Stimulated activated CD4-positive, alpha-beta T cell treated with anti-CD3 and anti-CD28 coated beads, Interleukin-2, amount 100 ng/mL, for 48 hours (primary cell): ENCODE results near the gene ADNP.
A peak's percentile ranks its signal among the peaks of the same experiment; 100 is the strongest.

Experiments used
- DNase-seq, 2 donors: peaks; one replicate each; pipeline ENCODE4 v3.0.0-alpha.2; 2020

The ADNP gene

DNA sequence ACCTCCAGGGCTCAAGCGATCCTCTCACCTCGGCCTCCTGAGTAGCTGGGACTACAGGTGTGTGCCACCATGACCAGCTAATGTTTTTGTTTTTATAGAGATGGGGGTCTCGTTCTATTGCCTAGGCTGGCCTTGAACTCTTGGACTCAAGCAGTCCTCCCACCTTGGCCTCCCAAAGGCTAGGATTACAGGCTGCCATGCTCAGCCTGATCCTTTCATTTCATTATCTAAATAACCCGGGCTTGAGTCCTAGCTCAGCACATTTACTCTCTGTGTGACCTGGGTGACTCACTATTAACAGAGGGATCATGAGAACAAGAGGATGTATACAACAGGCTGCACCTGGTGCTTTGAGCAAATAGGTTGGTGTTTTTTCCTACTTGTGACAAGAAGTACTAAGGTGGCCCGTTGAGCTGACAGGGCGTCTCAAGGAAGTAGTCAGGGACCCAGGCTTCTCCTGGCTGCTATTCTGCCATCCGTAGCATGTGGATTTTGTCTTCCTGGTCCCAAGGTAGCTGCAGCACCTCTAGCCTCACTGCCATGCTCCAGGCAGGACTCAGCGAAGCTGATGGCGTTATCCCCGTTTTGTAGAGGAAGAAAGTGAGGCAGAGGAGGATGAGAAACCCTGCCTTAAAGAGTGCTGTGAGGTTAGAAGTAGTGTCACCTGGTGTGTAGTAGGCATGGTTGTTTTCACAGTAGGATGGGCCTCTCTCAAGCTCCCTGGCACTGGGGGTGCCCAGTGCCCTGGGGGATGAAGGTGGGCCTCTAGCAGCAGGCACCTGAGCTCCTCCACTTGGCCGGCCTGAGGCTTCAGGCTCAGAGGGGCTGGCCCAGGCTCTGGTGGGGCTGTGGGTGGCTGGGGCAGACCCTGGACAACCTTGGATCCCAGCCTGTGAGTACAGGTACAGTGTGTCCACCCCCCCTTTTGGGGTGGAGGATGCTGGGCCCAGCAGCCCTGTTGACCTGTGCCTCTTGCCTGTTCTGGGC, 62.4 kb downstream of the ADNP start:
- DNase-seq: no peak

DNA sequence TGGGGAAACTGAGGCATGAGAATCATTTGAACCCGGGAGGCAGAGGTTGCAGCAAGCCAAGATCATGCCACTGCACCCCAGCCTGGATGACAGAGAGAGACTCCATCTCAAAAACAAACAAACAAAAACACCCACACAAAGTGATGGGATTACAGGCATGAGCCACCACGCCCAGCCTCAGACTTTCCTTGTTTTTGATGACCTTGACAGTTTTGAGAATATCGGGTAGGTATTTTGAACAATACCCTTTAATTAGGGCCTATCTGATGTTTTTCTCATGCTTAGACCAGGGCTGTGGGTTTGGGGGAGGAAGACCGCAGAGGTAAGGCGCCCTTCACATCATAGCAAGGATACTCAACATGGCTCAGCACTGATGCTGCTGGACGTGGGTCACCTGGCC, 63.4 kb downstream of the ADNP start:
- no peak for DNase-seq

DNA sequence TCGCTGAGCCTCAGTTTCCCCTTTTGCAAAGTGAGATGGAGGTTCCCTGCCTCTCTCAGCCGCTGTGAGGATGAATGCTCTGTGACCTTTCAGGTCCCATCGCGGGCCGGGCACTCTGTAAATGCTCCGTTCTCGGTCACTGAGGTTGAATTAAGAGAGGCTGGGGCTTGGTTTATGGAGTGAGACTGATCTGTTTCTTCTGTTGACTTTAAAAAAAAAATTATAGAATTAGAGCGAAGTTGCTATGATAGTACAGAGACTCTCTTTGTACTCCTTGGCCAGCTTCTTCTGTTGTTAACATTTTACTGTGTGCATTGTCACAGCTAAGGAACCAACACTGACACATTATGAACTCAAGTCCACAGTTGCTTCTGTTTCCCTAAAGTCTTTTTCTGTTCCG, 64.4 kb downstream of the ADNP start:
- no peak for DNase-seq

DNA sequence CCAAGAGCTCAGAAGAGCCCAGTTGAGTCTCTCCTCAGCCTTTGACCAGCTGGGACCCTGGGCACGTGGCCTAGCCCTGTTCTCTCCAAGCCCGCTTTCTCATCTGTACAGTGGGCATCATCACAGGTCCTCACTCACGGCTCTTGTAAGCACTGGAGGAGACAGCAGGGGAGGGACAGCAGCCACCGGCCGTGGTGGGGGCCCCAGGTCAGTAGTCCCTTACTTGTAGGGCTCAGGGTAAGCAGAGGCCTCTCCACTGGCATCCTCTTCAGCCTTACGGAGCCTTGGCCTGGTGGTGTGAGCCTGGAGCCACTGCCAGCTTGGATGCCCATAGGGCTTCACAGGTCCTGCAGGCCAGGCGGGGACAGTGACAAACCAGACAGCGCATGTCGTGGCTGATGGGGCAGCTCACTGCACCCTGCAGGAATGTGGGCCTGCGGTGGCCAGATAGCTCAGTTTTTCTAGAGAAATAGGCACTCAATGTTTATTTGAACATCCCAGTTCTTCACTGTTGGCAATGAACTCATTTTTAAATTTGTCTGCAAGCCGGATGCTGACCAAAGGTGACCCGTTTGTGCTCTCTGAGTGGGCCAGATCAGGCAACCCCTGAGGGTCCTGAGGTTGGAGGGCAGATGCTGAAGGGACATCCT, 65.1 kb downstream of the ADNP start:
- DNase-seq: no peak

DNA sequence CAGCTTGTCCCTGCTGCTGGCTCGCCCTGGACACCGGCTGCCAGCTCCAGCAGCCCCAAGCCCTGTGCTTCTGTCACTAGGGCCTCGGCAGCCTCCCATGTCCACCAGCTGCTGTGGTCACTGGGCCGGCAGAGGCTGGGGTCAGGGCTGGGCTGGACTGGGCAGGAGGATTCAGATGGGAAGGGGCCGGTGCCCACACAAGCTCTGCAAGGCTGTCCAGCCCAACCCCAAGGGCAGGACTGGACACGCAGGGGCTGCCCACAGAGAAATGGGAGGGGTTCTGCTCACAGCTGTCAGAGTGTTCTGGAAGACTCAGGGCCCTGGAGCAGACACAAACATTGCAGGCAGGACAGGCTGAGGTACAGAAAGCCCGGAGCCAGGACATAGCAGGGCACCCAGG, 65.6 kb downstream of the ADNP start:
- no peak for DNase-seq

DNA sequence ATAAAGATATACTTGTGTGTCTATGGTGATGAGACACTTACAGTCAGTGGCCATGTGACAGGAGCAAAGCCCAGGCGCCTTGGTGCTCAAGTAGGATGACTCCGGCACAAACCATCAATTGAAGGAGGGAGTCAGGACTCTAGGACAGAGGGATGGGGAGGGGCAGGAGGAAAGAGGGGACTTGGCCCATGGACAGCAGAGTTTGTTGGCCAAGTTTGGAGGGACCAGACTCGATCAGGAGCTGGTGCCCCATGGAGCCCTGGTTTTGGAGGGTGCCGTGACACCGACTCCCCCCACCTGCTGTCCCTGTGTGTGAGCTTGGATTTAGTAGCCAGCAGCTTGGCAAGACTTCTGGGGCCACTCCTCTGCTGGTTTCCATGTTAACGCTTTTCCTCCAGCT, 66.1 kb downstream of the ADNP start:
- DNase-seq: no peak

DNA sequence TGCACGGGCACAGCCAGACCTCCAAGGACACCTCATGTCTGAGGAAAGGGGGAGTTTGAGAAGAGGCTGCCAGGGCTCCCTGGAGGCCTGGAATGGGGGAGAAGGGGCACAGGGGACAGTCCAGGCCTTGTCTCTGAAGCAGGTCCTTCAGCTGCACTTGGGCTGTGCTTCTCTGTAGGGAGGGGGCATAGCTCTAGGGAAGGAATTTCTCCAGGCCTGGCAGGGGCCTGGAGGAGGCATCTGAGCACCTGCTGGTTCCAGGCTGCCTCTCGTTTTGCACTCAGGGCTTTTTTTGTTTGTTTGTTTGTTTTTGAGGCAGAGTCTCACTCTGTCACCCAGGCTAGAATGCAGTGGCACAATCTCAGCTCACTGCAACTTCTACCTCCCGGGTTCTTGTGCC, 68.7 kb downstream of the ADNP start:
- no peak for DNase-seq

DNA sequence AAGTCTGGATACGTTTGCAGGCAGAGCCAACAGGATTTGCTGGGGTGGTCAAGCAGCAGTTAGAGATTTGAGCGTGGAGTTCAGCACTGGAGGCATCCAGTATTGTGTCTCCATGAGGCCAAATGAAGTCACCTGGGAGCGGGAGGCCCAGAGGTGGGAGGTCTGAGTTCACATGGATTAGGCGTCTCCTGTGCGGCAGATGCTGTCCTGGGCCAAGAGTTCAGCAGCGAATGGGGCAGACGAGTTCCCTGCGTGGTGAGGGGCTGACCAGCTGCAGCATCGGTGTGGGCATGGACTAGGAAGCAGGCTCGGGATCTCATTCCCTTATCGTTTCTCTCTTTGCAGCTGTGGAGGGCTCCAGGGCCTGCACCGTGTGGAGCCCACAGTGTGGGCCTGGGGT, 70.2 kb downstream of the ADNP start:
- DNase-seq: no peak

DNA sequence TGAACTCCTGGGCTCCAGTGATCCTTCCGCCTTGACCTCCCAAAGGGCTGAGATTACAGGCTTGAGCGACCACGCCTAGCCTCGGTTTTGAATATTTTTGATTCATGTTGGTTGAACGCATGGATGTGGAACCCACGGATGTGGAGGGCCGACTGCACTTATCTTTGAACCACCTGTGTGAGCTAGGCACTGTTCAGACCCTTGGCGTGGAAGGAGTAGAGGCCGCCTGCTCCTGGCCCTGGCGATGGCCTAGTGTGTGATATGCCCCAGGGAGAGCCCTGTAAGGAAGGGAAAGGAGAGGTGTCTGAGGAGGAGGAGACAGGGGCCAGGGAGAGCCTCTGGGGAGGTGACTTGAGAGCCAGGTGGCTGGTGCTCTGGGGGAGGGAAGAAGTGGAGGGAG, 72.1 kb downstream of the ADNP start:
- DNase-seq: no peak

DNA sequence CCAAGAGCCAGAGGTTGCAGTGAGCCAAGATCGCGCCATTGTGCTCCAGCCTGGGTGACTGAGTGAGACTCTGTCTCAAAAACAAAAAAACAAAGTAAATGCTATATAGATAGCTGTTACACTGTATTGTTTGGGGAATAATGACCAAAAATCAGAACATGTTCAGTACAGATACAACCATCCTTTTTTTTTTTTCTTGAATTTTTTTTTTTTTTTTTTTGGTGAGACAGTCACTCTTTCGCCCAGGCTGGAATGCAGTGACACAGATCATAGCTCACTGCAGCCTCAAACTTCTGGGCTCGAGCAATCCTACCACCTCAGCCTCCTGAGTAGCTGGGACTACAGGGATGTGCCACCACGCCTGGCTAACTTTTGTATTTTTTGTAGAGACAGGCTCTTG, 72.7 kb downstream of the ADNP start:
- DNase-seq: no peak

DNA sequence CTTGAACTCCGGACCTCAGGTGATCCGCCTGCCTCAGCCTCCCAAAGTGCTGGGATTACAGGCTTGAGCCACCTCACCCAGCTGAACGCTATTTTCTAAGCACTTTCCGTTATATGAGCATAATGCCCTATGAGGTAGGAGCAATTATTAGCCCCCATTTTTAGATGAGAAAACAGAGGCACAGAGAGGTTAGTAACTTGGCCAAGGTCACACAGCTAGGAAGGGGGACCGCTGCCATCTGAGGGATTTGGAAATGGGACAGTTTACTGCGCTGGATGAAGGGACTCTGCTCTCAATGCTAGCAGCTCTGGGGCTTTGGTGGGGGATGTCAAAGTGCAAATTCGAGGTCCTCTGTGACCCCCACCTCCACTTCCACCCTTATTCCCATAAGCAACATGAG, 73.9 kb downstream of the ADNP start:
- no peak for DNase-seq

DNA sequence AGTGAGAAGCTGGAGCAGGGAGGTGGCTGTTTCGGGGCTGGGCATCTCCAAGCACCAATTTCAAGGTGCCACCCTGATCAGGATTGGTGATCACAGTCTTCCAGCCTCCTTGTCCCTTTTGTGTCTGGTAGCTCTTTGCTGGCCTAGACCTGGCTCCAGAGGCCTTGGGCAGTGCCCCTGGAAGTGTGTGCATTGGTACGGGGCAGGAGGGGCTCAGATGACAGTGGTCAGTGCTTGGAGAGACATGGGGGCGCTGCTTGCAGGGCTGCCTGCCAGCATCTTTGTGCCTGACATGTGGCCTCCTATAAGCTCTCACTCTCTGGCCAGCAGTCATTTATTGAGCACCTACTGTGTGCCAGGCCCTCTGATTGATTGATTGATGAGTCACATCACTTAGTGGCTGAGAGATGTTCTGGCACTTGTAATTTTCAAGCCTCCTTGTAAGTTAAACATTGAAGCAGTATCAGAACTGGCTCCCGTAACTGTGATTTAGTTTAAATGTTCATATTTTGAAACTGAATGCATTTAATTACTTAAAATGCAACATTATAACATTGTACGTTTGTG, 74.7 kb downstream of the ADNP start:
- DNase-seq: no peak

DNA sequence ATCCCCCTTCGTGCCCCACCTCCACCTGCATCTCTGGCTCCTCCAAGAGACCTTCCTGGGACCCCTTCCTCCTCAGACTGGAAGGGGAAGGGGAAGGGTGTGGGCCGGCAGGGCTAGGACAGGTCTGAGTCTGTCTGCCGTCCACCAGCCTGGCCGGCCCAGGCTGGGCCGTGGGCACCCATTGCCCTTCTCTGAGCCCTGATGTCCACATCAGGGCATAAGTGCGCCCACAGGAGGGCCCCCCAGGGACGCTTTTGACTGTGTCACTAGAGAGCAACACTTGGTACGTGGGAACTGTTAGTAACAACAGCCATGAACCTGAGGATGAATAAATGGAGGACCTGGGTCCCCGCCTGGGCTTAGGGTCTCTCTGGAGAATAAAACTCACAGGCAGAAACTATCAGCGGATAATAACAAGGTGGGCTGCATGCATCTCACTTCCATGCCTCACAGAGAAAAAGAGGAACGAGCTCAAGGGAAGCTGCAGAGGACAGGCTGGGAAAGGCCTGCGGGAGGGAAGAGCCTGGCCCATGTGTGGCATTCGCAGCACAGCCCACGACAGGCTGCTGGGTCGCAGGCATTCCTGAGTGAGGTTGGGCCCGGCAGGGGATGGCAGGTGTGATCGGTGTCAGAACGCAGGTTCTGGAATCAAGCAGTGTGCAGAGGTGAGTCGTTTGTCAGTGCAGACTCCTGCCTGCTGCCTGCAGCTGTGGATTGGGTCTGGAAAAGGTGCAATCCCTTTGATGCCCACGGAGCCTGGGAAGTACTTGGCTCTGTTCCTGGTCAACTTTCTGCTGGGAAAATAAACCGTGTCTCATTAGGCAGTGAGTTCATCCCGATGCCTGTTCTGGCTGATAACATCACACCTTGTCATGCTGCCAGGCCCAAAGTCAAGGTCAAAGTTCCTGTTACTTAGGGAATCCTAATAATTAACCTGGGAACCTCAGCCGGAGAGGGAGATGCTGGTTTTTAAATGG, 75.5 kb downstream of the ADNP start:
- no peak for DNase-seq

DNA sequence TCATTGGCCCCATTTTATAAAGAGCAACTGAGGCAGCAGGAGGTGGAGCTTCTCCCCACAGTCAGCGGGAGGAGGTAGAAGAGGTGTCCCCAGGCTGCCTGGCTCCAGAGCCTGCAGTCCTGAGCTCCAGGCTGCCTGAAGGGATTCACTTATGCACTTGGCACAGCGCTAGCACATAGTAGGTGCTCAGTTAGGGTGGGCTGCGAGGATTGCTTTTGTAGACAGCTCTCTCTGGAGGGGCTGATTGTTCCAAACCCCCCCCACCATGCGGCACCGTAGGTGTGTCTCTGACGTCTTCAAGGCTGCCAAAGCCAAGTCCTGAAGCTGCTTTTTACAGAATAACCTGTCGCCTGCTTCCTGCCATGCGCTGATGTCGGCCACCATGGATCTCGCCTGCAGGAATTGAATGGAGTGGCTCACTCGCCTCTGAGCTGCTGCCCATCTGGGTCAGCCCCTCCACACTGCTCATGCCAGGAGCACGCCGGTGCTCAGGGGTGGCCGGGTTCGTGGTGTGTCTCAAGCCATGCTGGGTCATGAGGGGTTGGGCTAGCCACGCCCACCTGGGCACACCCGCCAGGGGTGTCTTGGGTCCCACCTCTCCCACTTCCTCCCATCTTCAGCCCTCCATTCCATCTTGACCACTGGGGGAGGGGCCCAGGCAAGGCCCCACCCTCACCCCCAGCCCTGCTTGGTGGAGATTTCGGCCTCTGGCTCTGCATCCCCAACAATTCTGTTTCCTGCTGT, 76.6 kb downstream of the ADNP start:
- no peak for DNase-seq

DNA sequence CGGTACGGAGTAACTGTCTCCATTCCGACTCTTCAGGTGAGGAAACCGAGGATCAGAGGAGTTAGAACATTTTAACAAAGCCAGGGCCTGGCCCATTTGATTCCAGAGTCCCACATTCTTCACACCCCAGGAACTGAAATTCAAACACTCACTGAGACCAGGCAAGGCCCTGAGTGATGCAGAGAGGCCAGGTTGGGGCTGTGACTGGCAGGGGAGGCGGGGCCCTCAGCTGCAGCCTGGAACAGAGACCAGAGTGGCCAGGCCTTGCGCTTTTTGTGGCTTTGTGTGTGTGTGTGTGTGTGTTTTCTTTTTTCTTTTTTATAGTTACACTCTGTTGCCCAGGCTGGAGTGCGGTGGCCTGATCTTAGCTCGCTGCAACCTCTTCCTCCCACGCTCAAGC, 79.2 kb downstream of the ADNP start:
- DNase-seq: no peak

DNA sequence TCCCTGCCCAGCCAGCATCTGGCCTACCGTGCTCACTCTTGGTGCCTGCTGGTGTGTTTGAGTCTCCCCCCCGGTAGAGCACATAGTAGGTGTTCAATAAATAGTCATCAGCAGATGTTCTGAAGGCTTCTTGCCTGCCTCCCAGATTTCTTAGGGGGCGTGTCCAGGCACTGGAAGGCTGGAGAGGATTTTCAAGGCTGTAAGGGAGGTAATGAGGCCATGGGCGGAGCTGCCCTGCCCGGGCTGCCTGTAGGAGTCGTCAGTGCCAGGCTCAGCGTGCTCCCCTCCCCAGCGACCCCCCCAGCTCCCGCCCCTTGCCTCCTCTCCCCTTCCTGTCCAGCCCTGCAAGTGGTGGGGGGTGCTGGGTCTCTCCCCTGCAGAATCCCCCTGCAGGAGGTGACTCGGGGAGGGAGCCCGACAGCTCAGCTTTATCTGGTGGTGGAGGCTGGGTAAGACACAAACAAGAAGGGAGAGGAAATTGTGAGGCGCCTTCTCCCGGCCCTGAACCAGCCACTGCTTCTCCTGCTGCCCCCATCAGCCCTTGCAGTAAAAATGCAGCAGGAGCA, 80.4 kb downstream of the ADNP start:
- DNase-seq: no peak

DNA sequence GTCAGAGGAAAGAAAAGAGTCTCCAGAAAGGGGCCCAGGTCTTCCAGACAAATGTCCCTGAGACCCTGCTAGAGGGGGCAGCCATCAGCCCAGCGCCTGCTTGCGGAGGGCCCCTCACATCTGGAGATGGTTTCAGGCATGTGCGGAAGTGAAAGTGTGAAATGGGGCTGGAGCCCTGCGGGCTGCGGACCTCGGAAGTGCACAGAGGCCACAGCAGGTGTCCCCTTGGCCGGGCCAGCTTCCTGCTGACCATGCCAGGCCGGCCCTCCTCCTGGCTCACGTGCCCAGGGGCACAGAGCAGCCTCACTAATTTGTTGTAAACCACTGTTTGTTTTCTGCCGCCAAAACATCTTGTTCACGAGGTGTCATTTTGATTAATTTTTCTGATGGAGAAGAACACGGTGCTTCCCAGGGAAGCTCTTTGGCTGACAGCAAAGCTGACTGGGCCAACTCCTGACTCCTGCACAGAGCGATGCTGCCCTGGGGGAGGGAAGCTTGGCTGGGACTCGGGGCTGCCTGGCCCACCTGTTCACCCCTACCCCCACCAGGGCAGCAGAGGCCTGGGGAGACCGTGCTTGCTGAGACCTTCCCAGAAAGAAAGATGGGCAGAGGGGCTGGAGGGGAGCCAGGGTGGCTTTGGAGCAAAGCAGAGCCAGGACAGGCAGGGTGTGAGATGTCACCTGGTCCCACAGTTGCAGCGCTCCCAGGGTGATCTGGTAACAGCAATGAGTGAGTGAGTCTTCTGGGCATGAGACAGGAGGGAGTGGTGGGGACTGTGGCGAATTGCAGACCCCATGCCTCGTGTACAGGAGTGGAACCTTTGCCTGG, 82.2 kb downstream of the ADNP start:
- DNase-seq: no peak

DNA sequence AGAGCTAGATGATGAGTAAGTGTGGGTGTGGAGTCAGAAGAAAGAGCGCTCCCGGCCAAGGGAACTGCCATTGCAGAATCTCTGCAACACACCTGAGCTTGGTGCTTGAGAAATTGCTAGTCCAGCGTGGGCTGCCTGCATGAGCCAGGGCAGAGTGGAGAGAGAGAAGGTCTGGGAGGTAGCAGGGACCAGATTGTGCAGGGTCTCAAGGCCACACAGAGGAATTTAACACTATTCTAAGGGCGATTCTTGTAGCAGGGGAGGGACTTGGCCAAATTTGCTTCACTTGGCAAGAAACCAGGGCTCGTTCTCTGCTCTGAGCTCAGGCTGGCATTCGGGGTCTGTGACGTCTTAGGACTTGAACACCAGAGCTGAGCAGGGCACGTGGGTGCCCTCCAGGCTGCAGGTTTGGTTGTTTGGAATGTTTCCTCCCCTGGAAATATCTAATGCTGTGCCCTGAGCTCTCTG, 82.9 kb downstream of the ADNP start:
- DNase-seq: no peak

DNA sequence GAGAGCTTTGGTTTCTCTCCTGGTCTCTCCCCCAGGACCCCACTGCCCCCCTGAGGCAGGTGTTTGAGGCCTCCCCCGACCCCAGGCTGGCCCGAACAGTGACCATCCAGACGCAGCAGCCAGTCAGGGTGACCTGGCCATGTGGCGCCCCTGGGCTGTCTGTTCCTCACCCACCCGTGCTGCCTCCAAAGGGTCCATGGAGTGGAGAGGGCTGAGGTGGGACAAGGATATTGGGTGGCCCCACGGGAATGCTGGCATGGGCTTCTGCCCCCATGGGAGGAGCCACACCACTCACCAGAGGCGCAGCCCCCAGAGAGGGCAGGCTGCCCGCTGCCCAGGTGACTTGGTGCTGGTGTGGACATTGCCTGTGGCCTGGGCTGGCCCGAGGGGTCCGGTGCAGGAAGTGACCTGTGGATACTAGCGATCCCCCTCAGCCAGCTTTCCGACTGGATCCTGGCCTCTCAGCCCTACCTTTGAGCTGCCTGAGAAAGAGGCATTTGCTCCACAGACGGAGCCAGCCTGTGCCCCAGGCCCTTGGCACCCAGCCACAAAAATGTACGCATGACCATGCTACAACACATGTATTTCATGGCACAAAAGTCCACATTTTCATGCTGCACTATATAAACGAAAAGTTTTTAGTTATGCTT, 85.5 kb downstream of the ADNP start:
- DNase-seq: no peak

DNA sequence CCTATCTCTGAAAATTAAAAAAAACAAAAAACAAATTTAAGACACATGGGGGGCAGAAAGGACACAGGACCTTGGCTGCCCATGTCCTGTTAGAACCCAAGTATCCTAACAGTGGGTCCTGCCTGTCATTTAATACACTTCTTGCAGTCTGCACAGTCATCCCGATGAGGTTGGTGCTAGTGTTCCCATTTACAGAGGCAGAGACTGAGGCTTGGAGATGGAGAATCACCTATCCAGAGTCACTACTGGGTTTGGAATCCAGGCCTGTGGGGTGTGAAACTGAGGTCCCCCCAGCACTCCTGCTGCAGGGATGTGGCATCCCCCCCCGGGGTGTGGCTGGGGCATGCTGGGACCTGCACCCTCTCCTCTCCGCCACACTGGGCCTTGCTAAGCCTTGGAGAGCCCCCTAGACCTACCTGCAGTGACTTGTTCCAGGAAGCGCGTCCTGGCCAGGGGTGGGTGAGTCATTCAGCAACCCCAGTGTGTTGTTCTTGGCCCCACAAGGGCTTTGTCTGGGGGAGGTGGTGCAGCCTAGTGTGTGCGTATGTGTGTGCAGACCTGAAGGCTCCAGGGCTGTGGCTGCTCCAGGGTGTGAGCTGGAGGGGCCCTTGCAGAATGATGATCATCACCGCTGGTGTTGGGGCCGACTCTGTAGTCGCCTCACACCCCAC, 86.7 kb downstream of the ADNP start:
- peak; percentile 16 to 18 for DNase-seq
